Measurements from ENCODE around the gene TINAGL1. TPM values are rescaled to one million over a fixed set of nuclear protein-coding genes. Genes with fewer than 3 reads are reported as not detected.

TINAGL1 gene
- total RNA-seq, 4 donors from 2014 or later: 63.7 to 373 (median 125) TPM

- no peak for TF ChIP-seq CTCF (IDR thresholded peaks at IDR 0.05; ENCODE audit: low read depth)
Measured at GRCh38 chr1:31605908-31606427, 29.7 kb downstream of the TINAGL1 start.

GRCh38 chr1:31607360-31607759 lies 31.0 kb downstream of the TINAGL1 start:
- TF ChIP-seq CTCF (IDR thresholded peaks at IDR 0.05; ENCODE audit: low read depth): no peak

GRCh38 chr1:31609514-31610118 lies 33.3 kb downstream of the TINAGL1 start:
- TF ChIP-seq CTCF (IDR thresholded peaks at IDR 0.05; ENCODE audit: low read depth): no peak

- TF ChIP-seq CTCF (IDR thresholded peaks at IDR 0.05; ENCODE audit: low read depth): no peak
Measured at GRCh38 chr1:31614414-31615005, 38.2 kb downstream of the TINAGL1 start.

GRCh38 chr1:31615414-31615813 lies 39.1 kb downstream of the TINAGL1 start:
- no peak for TF ChIP-seq CTCF (IDR thresholded peaks at IDR 0.05; ENCODE audit: low read depth)

- no peak for TF ChIP-seq CTCF (IDR thresholded peaks at IDR 0.05; ENCODE audit: low read depth)
Measured at GRCh38 chr1:31615939-31616338, 39.6 kb downstream of the TINAGL1 start.

- TF ChIP-seq CTCF (IDR thresholded peaks at IDR 0.05; ENCODE audit: low read depth): no peak
Measured at GRCh38 chr1:31617218-31617915, 41.1 kb downstream of the TINAGL1 start, which contains the start of gene HCRTR1. Gene HCRTR1 (plus strand): TSS chr1:31617689. CDS start chr1:31619193, 1,504 bp downstream.
